ENCODE data around the gene CCNL1.

- TF ChIP-seq POLR2A (IDR thresholded peaks at IDR 0.05; ENCODE audit: low read depth, low read length) (no peak), POLR2AphosphoS5 (IDR thresholded peaks at IDR 0.05; ENCODE audit: low read depth, low read length) (no peak), TAF1 (IDR thresholded peaks at IDR 0.05; ENCODE audit: borderline replicate concordance, low read depth, low read length) (no peak)
These were observed 59.1 kb downstream of the CCNL1 start for GRCh38 chr3:157100608-157101396.
